Gastrocnemius medialis (tissue), 4 donors: ENCODE results near the gene RNLS.

Experiments used
- CTCF ChIP-seq, 5 experiments: fragments of 450-650 bp in 3 of 5; fragments of 200-600 bp in 2 of 5; sonication (generic) in 2 of 5; IDR thresholded peaks in 4 of 5; conservative IDR thresholded peaks in 1 of 5; 1 replicate in 4 of 5; 2 replicates in 1 of 5; pipeline ENCODE4 v1.5.1; 2016 to 2019; ENCODE audit warnings: antibody characterized with exemption in 5 of 5, mild to moderate bottlenecking in 3 of 5, moderate library complexity in 3 of 5
- POLR2A ChIP-seq, 2 donors: fragments of 450-650 bp; IDR thresholded peaks; one replicate each; pipeline ENCODE4 v1.6.1; 2017; ENCODE audit warnings: antibody characterized with exemption in 2 of 2, mild to moderate bottlenecking in 2 of 2, moderate library complexity in 2 of 2

- TF ChIP-seq POLR2A (IDR thresholded peaks at IDR 0.05) (no peak), CTCF (IDR thresholded peaks at IDR 0.05 in 4 of 5, conservative IDR thresholded peaks at IDR 0.05 in 1 of 5) (no peak)
Observed at GRCh38 chr10:88417387-88418030, 165.6 kb downstream of the RNLS start.
